ENCODE measurements around the gene GNS. TPM values are rescaled to one million over a fixed set of nuclear protein-coding genes. Genes with fewer than 3 reads are reported as not detected.

The GNS gene
- total and polyA plus RNA-seq, 2 of the 4 experiments (the other 2 are of a cell fraction), result 60.4 to 80.7 TPM

- TF ChIP-seq RFX5 (IDR thresholded peaks at IDR 0.05; ENCODE audit: low read depth, low read length) (no peak), MXI1 (IDR thresholded peaks at IDR 0.05; ENCODE audit: borderline replicate concordance, low read depth, low read length) (no peak), ELK1 (IDR thresholded peaks at IDR 0.05; ENCODE audit: borderline replicate concordance, low read depth, low read length) (no peak), CTCF (conservative IDR thresholded peaks at IDR 0.05; ENCODE audit: low read depth, low read length) (no peak), MAZ (IDR thresholded peaks at IDR 0.05; ENCODE audit: borderline replicate concordance, low read depth, low read length) (no peak), RCOR1 (IDR thresholded peaks at IDR 0.05; ENCODE audit: insufficient replicate concordance, low read length) (no peak), SMC3 (IDR thresholded peaks at IDR 0.05; ENCODE audit: low read depth, low read length) (no peak), MAFK (IDR thresholded peaks at IDR 0.05; ENCODE audit: low read depth, low read length) (no peak), RAD21 (IDR thresholded peaks at IDR 0.05; ENCODE audit: low read length) (no peak), USF2 (IDR thresholded peaks at IDR 0.05; ENCODE audit: low read depth, low read length) (no peak), NFE2L2 (IDR thresholded peaks at IDR 0.05; ENCODE audit: low read depth, low read length) (no peak), FOS (IDR thresholded peaks at IDR 0.05; ENCODE audit: low read depth, low read length) (no peak), BHLHE40 (IDR thresholded peaks at IDR 0.05; ENCODE audit: low read depth, low read length) (no peak), POLR2A (IDR thresholded peaks at IDR 0.05; ENCODE audit: low read depth, low read length) (no peak), CEBPB (IDR thresholded peaks at IDR 0.05; ENCODE audit: low read depth, low read length) (no peak)
- peaks cover 9% of the 10 kb centered on the region for H3K9me3 ChIP-seq (ENCODE audit: control insufficient read depth, insufficient read depth, low read length)
- no peak overlapping the region for H4K91ac ChIP-seq (ENCODE audit: insufficient read depth, low read depth, low read length)
- no TSS peak for BruUV-seq (replicated peaks)
- H3K4me2 ChIP-seq (ENCODE audit: low read depth, low read length), result no peak overlapping the region
- dilution Hi-C loops (cut with HindIII; ENCODE audit: low sequenced_read_pairs, unreplicated experiment), result no loop called here
- no peak overlapping the region for H2BK5ac ChIP-seq (ENCODE audit: low read depth, low read length, poor library complexity, severe bottlenecking)
- intact Hi-C loops (cut with micrococcal nuclease), result no loop called here
- H3K9ac ChIP-seq (ENCODE audit: low read depth, low read length), result no peak overlapping the region
- in situ Hi-C loops (cut with MboI; ENCODE audit: low sequenced_read_pairs), result no loop called here
- H3K4me3 ChIP-seq (ENCODE audit: insufficient read depth, low read depth, low read length), result no peak overlapping the region
- no peak overlapping the region for H2BK20ac ChIP-seq (ENCODE audit: low read depth, low read length)
- no peak overlapping the region for H3K4ac ChIP-seq (ENCODE audit: low read depth, low read length)
- H2BK120ac ChIP-seq (ENCODE audit: low read depth, low read length), result no peak overlapping the region
- H3K56ac ChIP-seq (ENCODE audit: extremely low read depth, insufficient read depth, low read length), result no peak overlapping the region
- no peak overlapping the region for H3K27ac ChIP-seq (ENCODE audit: insufficient read depth, low read length)
- DNase-seq (no peak), ATAC-seq (ENCODE audit: low read depth) (no peak)
- H3K79me1 ChIP-seq (ENCODE audit: low read depth in 1 of 2, low read length in 2 of 2), result no peaks in the 10 kb centered on the region
- H2BK15ac ChIP-seq (ENCODE audit: low read depth, low read length), result no peak overlapping the region
- no peak overlapping the region for H3K14ac ChIP-seq (replicated peaks; ENCODE audit: low read depth, low read length)
- no peak overlapping the region for H2AFZ ChIP-seq (replicated peaks; ENCODE audit: low read length, poor library complexity)
- H4K8ac ChIP-seq (ENCODE audit: low read depth in 2 of 2, low read length in 2 of 2), result no peak overlapping the region
- H3K4me1 ChIP-seq (ENCODE audit: control insufficient read depth, insufficient read depth, low read length), result peaks cover 2% of the 10 kb centered on the region; the same call in 1 of the 2 replicates
- WGBS, 2 experiments (ENCODE audit: extremely low coverage in 2 of 2, insufficient read length in 1 of 2), result 94% methylated on average over 5 of the region's 6 CpGs; no CpG with 5 or more reads in 1 of the 2 experiments
- H2AK9ac ChIP-seq (replicated peaks; ENCODE audit: low read depth, low read length, poor library complexity), result no peak overlapping the region
- H4K5ac ChIP-seq (ENCODE audit: low read depth, low read length), result no peak overlapping the region
- POLR2A ChIA-PET (ENCODE audit: unreplicated experiment), result no interaction called here
- H3K36me3 ChIP-seq (ENCODE audit: control insufficient read depth, insufficient read depth, low read length), result no peaks in the 10 kb centered on the region
- no peaks in the 10 kb centered on the region for H3K9me1 ChIP-seq (ENCODE audit: insufficient read depth, low read length)
- no peak overlapping the region for H3K23ac ChIP-seq (ENCODE audit: low read depth, low read length)
- no peak overlapping the region for H3K18ac ChIP-seq (ENCODE audit: low read depth, low read length)
- H3K27me3 ChIP-seq (ENCODE audit: control insufficient read depth, insufficient read depth, low read length), result peaks cover 32% of the 10 kb centered on the region
- no peaks in the 10 kb centered on the region for H4K20me1 ChIP-seq (ENCODE audit: insufficient read depth, low read length)
- no peak overlapping the region for H2AK5ac ChIP-seq (ENCODE audit: low read depth, low read length)
- CTCF ChIA-PET, result interaction anchor here (1.1 to 2.3 kb wide), 2 partner anchors 10 to 12 kb away, joined by 3 to 12 read pairs; no protein-coding TSS in a partner anchor
Measured at GRCh38 chr12:64785838-64786237, 26.6 kb upstream of the GNS start.

All from IMR-90 (cell line).